H1 (cell line): ENCODE measurements around the gene ISLR2. TPM values are rescaled to one million over a fixed set of nuclear protein-coding genes. Genes with fewer than 3 reads are reported as not detected.

ENCODE experiments used
- CTCF ChIA-PET: fragments of 300-600 bp; sonication (Branson Sonifier 250); formaldehyde crosslinking; loops from one replicate; lab custom pipeline; 2021; ENCODE audit not compliant: partially characterized antibody; lab: Charles Lee
- POLR2A ChIA-PET: fragments of 300-600 bp; sonication (Branson Sonifier 250); formaldehyde crosslinking; loops from one replicate; lab custom pipeline; 2021; ENCODE audit warnings: inconsistent platforms; ENCODE audit not compliant: partially characterized antibody; lab: Charles Lee
- DNase-seq, 2 experiments: peaks; one replicate each; pipeline versions ENCODE4 v3.0.0 to v3.0.0-alpha.2; 2010 to 2022; ENCODE audit warnings: low spot score in 2 of 2, low read depth in 1 of 2, mixed read lengths in 1 of 2
- FAIRE-seq: peaks from 2 replicates; lab custom pipeline; 2011; peaks lifted over from hg19 to GRCh38; lab: Jason Lieb, UNC
- H2AFZ ChIP-seq: 2 replicates; pipeline ENCODE4 v1.8.1; 2012; ENCODE audit warnings: low read length, inconsistent platforms
- H2AK5ac ChIP-seq: 2 replicates; pipeline ENCODE4 v1.6.1; 2013; ENCODE audit warnings: low read depth, low read length
- H2BK120ac ChIP-seq: replicated peaks from 2 replicates; pipeline ENCODE3; 2013; ENCODE audit warnings: low read depth, low read length, inconsistent platforms
- H2BK12ac ChIP-seq: 2 replicates; pipeline ENCODE4 v1.6.1; 2013; ENCODE audit warnings: low read depth, low read length
- H2BK15ac ChIP-seq: 2 replicates; pipeline ENCODE4 v1.6.1; 2013; ENCODE audit warnings: low read length
- H2BK20ac ChIP-seq: 2 replicates; pipeline ENCODE4 v1.6.1; 2013; ENCODE audit warnings: low read length
- H2BK5ac ChIP-seq: 2 replicates; pipeline ENCODE4 v1.6.1; 2013; ENCODE audit warnings: low read depth, low read length
- H3K14ac ChIP-seq: 2 replicates; pipeline ENCODE4 v1.6.1; 2013; ENCODE audit warnings: inconsistent platforms; ENCODE audit not compliant: insufficient read length
- H3K18ac ChIP-seq: 2 replicates; pipeline ENCODE4 v1.6.1; 2013; ENCODE audit warnings: low read length; ENCODE audit errors: extremely low read depth
- H3K23ac ChIP-seq: 2 replicates; pipeline ENCODE4 v1.6.1; 2013; ENCODE audit warnings: inconsistent platforms; ENCODE audit not compliant: insufficient read length
- H3K23me2 ChIP-seq: 2 replicates; pipeline ENCODE4 v1.6.1; 2013; ENCODE audit warnings: low read depth, low read length
- H3K27ac ChIP-seq: 2 replicates; pipeline ENCODE4 v1.6.1; 2011; ENCODE audit warnings: low read depth, low read length, inconsistent platforms
- H3K27me3 ChIP-seq, 4 experiments: replicated peaks in 1 of 4; 1 replicate in 1 of 4; 2 replicates in 3 of 4; pipeline versions ENCODE4 v1.6.1 to v1.8.1; 2011 to 2013; ENCODE audit warnings: low read length in 3 of 4, mild to moderate bottlenecking in 3 of 4, inconsistent platforms in 2 of 4, mixed read lengths in 2 of 4, moderate library complexity in 1 of 4; ENCODE audit not compliant: control insufficient read depth in 3 of 4, insufficient read depth in 3 of 4; ENCODE audit errors: extremely low read depth in 1 of 4
- H3K36me3 ChIP-seq, 4 experiments: 2 replicates each; pipeline versions ENCODE4 v1.6.1 to v1.8.1; 2011 to 2013; ENCODE audit warnings: mild to moderate bottlenecking in 4 of 4, low read length in 3 of 4, moderate library complexity in 2 of 4, control low read depth in 1 of 4, inconsistent platforms in 1 of 4; ENCODE audit not compliant: insufficient read depth in 4 of 4, control insufficient read depth in 2 of 4
- H3K4ac ChIP-seq: replicated peaks from 2 replicates; pipeline ENCODE3; 2013; ENCODE audit warnings: low read length, low read depth, mixed read lengths, inconsistent platforms; ENCODE audit not compliant: insufficient read length
- H3K4me1 ChIP-seq, 4 experiments: replicated peaks in 1 of 4; 1 replicate in 1 of 4; 2 replicates in 3 of 4; pipeline versions ENCODE4 v1.6.1 to v1.8.1; 2011 to 2013; ENCODE audit warnings: low read length in 3 of 4, inconsistent platforms in 2 of 4, mixed read lengths in 1 of 4; ENCODE audit not compliant: insufficient read depth in 4 of 4, control insufficient read depth in 3 of 4
- H3K4me2 ChIP-seq, 2 experiments: 2 replicates each; pipeline versions ENCODE4 v1.6.1 to v1.8.1; 2011 to 2013; ENCODE audit warnings: low read depth in 2 of 2, low read length in 2 of 2, control low read depth in 1 of 2, inconsistent platforms in 1 of 2, mild to moderate bottlenecking in 1 of 2; ENCODE audit not compliant: insufficient read depth in 1 of 2
- H3K4me3 ChIP-seq, 4 experiments: fragments of 200-600, 300-600 bp in 1 of 4; sonication (generic), shearing (Covaris generic), sonication (Bioruptor Twin) in 1 of 4; 2 replicates each; pipeline versions ENCODE4 v1.5.1 to v1.8.1; 2011 to 2016; ENCODE audit warnings: low read length in 4 of 4, low read depth in 3 of 4, control low read depth in 2 of 4, inconsistent platforms in 2 of 4, mild to moderate bottlenecking in 2 of 4, mixed read lengths in 1 of 4, moderate library complexity in 1 of 4; ENCODE audit not compliant: insufficient read depth in 2 of 4; ENCODE audit errors: extremely low read depth in 1 of 4
- H3K56ac ChIP-seq: replicated peaks from 2 replicates; pipeline ENCODE3; 2013; ENCODE audit warnings: low read depth, mild to moderate bottlenecking, mixed read lengths, low read length, inconsistent platforms; ENCODE audit not compliant: insufficient read length
- H3K79me1 ChIP-seq: 2 replicates; pipeline ENCODE4 v1.6.1; 2013; ENCODE audit warnings: low read depth, low read length, control low read depth
- H3K79me2 ChIP-seq, 2 experiments: 2 replicates each; pipeline versions ENCODE4 v1.6.1 to v1.8.1; 2012 to 2013; ENCODE audit warnings: low read length in 2 of 2, mild to moderate bottlenecking in 2 of 2, inconsistent platforms in 1 of 2; ENCODE audit not compliant: insufficient read depth in 2 of 2, control insufficient read depth in 1 of 2
- H3K9ac ChIP-seq, 4 experiments: replicated peaks in 1 of 4; 1 replicate in 1 of 4; 2 replicates in 3 of 4; pipeline versions ENCODE4 v1.6.1 to v1.8.1; 2011 to 2013; ENCODE audit warnings: low read depth in 3 of 4, low read length in 3 of 4, control low read depth in 2 of 4, mild to moderate bottlenecking in 2 of 4, moderate library complexity in 2 of 4, inconsistent platforms in 1 of 4; ENCODE audit errors: extremely low read depth in 1 of 4
- H3K9me3 ChIP-seq, 2 experiments: 2 replicates each; pipeline versions ENCODE4 v1.6.1 to v1.8.1; 2012 to 2013; ENCODE audit warnings: mild to moderate bottlenecking in 2 of 2, moderate library complexity in 2 of 2, control low read depth in 1 of 2, inconsistent platforms in 1 of 2, low read depth in 1 of 2, low read length in 1 of 2, mixed read lengths in 1 of 2; ENCODE audit not compliant: insufficient read depth in 2 of 2
- H4K20me1 ChIP-seq, 2 experiments: replicated peaks in 1 of 2; 2 replicates each; pipeline versions ENCODE3 to v1.8.1; 2011 to 2013; ENCODE audit warnings: inconsistent platforms in 2 of 2, low read length in 2 of 2, mild to moderate bottlenecking in 1 of 2; ENCODE audit not compliant: insufficient read depth in 2 of 2, control insufficient read depth in 1 of 2
- H4K5ac ChIP-seq: 2 replicates; pipeline ENCODE4 v1.6.1; 2013; ENCODE audit warnings: low read length, low read depth, mixed read lengths, inconsistent platforms; ENCODE audit not compliant: insufficient read length
- H4K8ac ChIP-seq: 2 replicates; pipeline ENCODE4 v1.8.0; 2013; ENCODE audit warnings: mild to moderate bottlenecking, moderate library complexity, low read length, inconsistent platforms; ENCODE audit not compliant: insufficient read depth; ENCODE audit errors: extremely low read depth
- H4K91ac ChIP-seq: replicated peaks from 2 replicates; pipeline ENCODE3; 2013; ENCODE audit warnings: low read length, mixed read lengths, inconsistent platforms; ENCODE audit not compliant: insufficient read length
- EZH2 ChIP-seq: fragments of 200-600 bp; sonication (generic); IDR thresholded peaks from 2 replicates; pipeline ENCODE4 v1.7.1; 2012; ENCODE audit warnings: low read depth, mild to moderate bottlenecking, moderate library complexity, low read length, inconsistent platforms; ENCODE audit not compliant: severe bottlenecking
- JUN ChIP-seq: IDR thresholded peaks from 2 replicates; pipeline ENCODE4 v1.6.1; 2011; ENCODE audit warnings: low read depth, mild to moderate bottlenecking, improper control_type of control experiment, low read length
- KDM1A ChIP-seq: fragments of 200-600, 300-600 bp; sonication (generic); IDR thresholded peaks from 2 replicates; pipeline ENCODE4 v1.7.1; 2016; ENCODE audit warnings: mild to moderate bottlenecking, low read length, borderline replicate concordance
- POU5F1 ChIP-seq: IDR thresholded peaks from 2 replicates; pipeline ENCODE4 v1.6.1; 2011; ENCODE audit warnings: low read depth, mild to moderate bottlenecking, low read length, moderate library complexity
- RBBP5 ChIP-seq: IDR thresholded peaks from 2 replicates; pipeline ENCODE4 v1.7.1; 2012; ENCODE audit warnings: low read depth, mild to moderate bottlenecking, inconsistent platforms, low read length, moderate library complexity, borderline replicate concordance
- SIRT6 ChIP-seq: IDR thresholded peaks from one replicate; pipeline ENCODE4 v1.7.1; 2012; ENCODE audit warnings: low read length, inconsistent platforms
- SP2 ChIP-seq: IDR thresholded peaks from 2 replicates; pipeline ENCODE4 v1.6.1; 2012; ENCODE audit warnings: mild to moderate bottlenecking, low read length, inconsistent platforms
- TAF7 ChIP-seq: optimal IDR thresholded peaks from 2 replicates; pipeline ENCODE3; 2011; ENCODE audit warnings: low read depth, mild to moderate bottlenecking, inconsistent platforms, low read length, moderate library complexity, borderline replicate concordance
- WGBS, 2 experiments: shearing (Covaris generic) in 1 of 2; methylation state at CpG; one replicate each; pipeline versions ENCODE4 v1.1.6 to v1.1.7; 2013 to 2015; ENCODE audit warnings: low lambda C conversion rate in 2 of 2, mixed read lengths in 2 of 2, inconsistent platforms in 1 of 2, low coverage in 1 of 2, missing lambda C conversion rate in 1 of 2; ENCODE audit not compliant: insufficient replicate concordance in 2 of 2, insufficient coverage in 1 of 2, insufficient read length in 1 of 2; ENCODE audit errors: extremely low coverage in 1 of 2, missing lambda C conversion rate in 1 of 2; 5-methylcytosine and 5-hydroxymethylcytosine counted together
- polyA plus RNA-seq, 7 experiments: library from polyadenylated mRNA; depleted of rRNA in 3 of 7; stranded (reverse) in 5 of 7; unstranded in 2 of 7; fragments of >200 nt in 5 of 7; fragments of 200-250 nt in 2 of 7; gene quantifications; 1 replicate in 5 of 7; 2 replicates in 1 of 7; 4 replicates in 1 of 7; pipeline versions ENCODE4 v1.2.1 to v1.2.3, GENCODE V29; 2011 to 2013; ENCODE audit warnings: missing spikeins in 2 of 7, mixed read lengths in 2 of 7
- total RNA-seq: library from RNA; stranded (reverse); fragmentation: NEBNext Ultra II Directional; extraction: Animal tissue kit (Norgen Biotek cat#: 25700); gene quantifications from 2 replicates; pipeline ENCODE4 v1.2.1, GENCODE V29; 2021

Gene ISLR2
- total and polyA plus RNA-seq, 2 of the 8 experiments (the other 6 are each of a cell fraction or from before 2014, with no cell fraction given), result 0.47 to 0.58 TPM

- CTCF ChIA-PET, result interaction anchor here (0.5 to 3.3 kb wide), 19 partner anchors 13 to 145 kb away, joined by 3 to 13 read pairs (median 5); partner anchors contain the start of gene STRA6
- POLR2A ChIA-PET, result interaction anchor here (0.8 to 2.7 kb wide), 14 partner anchors 10 to 114 kb away, joined by 3 to 14 read pairs (median 4); partner anchors contain the start of gene STRA6
- TF ChIP-seq SP2 (no peak), RBBP5 (no peak), POU5F1 (no peak), SIRT6 (no peak), JUN (no peak), EZH2 (no peak), KDM1A (no peak), TAF7 (no peak)
Observed at GRCh38 chr15:74175271-74176191, 45.1 kb downstream of the ISLR2 start.

More at GRCh38 chr15:74175271-74176191, 45.1 kb downstream of the ISLR2 start:
- H3K4me1 ChIP-seq, result peaks cover 0 to 20% (median 12%) of the 10 kb centered on the region in 4 experiments; a peak in 5 of 7 replicates
- H4K8ac ChIP-seq, result no peak overlapping the region
- no peaks in the 10 kb centered on the region for H3K36me3 ChIP-seq
- H3K27me3 ChIP-seq, result no peaks in the 10 kb centered on the region; a peak in 3 of 7 replicates
- H3K79me1 ChIP-seq, result no peaks in the 10 kb centered on the region
- FAIRE-seq (no peak), DNase-seq (no peak)
- H3K9ac ChIP-seq, result no peak overlapping the region
- no peak overlapping the region for H3K4ac ChIP-seq
- no peak overlapping the region for H2AK5ac ChIP-seq
- H3K14ac ChIP-seq, result no peak overlapping the region
- no peak overlapping the region for H3K4me2 ChIP-seq
- H3K23ac ChIP-seq, result no peak overlapping the region
- H4K20me1 ChIP-seq, result peaks cover 0 to 2% of the 10 kb centered on the region in 2 experiments
- H3K9me3 ChIP-seq, result no peaks in the 10 kb centered on the region
- no peak overlapping the region for H3K56ac ChIP-seq
- no peaks in the 10 kb centered on the region; the same call in 1 of the 2 replicates for H3K23me2 ChIP-seq
- H2AFZ ChIP-seq, result no peak overlapping the region
- no peak overlapping the region for H3K18ac ChIP-seq
- no peak overlapping the region for H4K91ac ChIP-seq
- H3K4me3 ChIP-seq, result no peak overlapping the region
- H2BK120ac ChIP-seq, result no peak overlapping the region
- 93% methylated on average over 45 of the region's 45 CpGs; no CpG with 5 or more reads in 1 of the 2 experiments for WGBS, 2 experiments
- no peaks in the 10 kb centered on the region for H3K79me2 ChIP-seq
- peak overlapping the region; percentile 16 for H2BK5ac ChIP-seq
- H2BK20ac ChIP-seq, result no peak overlapping the region
- H4K5ac ChIP-seq, result no peak overlapping the region
- H2BK12ac ChIP-seq, result peak overlapping the region; percentile 91; the same call in 1 of the 2 replicates
- H2BK15ac ChIP-seq, result peak overlapping the region; percentile 40; the same call in 1 of the 2 replicates
- no peak overlapping the region for H3K27ac ChIP-seq
